GM19395 (cell line): ENCODE results near the gene HINT3.
"Not testable (repeated sequence)": the region's sequence is repeated elsewhere in the genome, so short reads cannot be mapped to it uniquely, and the experiment has no call there.

Source experiments
- ATAC-seq: cut with Tn5 transposase; IDR thresholded peaks from one replicate; pipeline ENCODE4 v1.9.1; 2021; ENCODE audit warnings: mild to moderate bottlenecking, moderate library complexity; ENCODE audit not compliant: unreplicated experiment

Gene HINT3

GRCh38 chr6:125939026-125939425, 17.5 kb upstream of the HINT3 start:
- no peak for ATAC-seq

- ATAC-seq, result no peak
Observed at GRCh38 chr6:125939791-125940190, 16.8 kb upstream of the HINT3 start.

- no peak for ATAC-seq
Observed at GRCh38 chr6:125940247-125941041, 16.1 kb upstream of the HINT3 start.

GRCh38 chr6:125942672-125943527, 13.7 kb upstream of the HINT3 start:
- no peak for ATAC-seq

- ATAC-seq, result no peak
Observed at GRCh38 chr6:125943528-125944433, 12.8 kb upstream of the HINT3 start.

GRCh38 chr6:125944434-125944816, 12.1 kb upstream of the HINT3 start:
- ATAC-seq, result no peak

- ATAC-seq, result no peak
Observed at GRCh38 chr6:125944896-125945295, 11.7 kb upstream of the HINT3 start.

GRCh38 chr6:125945378-125946141, 11.0 kb upstream of the HINT3 start:
- ATAC-seq, result no peak

GRCh38 chr6:125947615-125948014, 9.0 kb upstream of the HINT3 start:
- ATAC-seq, result no peak

- ATAC-seq, result no peak
Observed at GRCh38 chr6:125948455-125948854, 8.1 kb upstream of the HINT3 start.

- no peak for ATAC-seq
Observed at GRCh38 chr6:125949069-125949468, 7.5 kb upstream of the HINT3 start.

- ATAC-seq, result no peak
Observed at GRCh38 chr6:125950293-125950692, 6.3 kb upstream of the HINT3 start.

GRCh38 chr6:125950716-125951115, 5.9 kb upstream of the HINT3 start:
- not testable (repeated sequence) for ATAC-seq

GRCh38 chr6:125951323-125951722, 5.2 kb upstream of the HINT3 start:
- ATAC-seq, result no peak

GRCh38 chr6:125952764-125953501, 3.6 kb upstream of the HINT3 start:
- ATAC-seq, result no peak

GRCh38 chr6:125953502-125953875, 3.1 kb upstream of the HINT3 start:
- ATAC-seq, result no peak

GRCh38 chr6:125954735-125955339, 1.7 kb upstream of the HINT3 start:
- no peak for ATAC-seq

- ATAC-seq, result no peak
Observed at GRCh38 chr6:125955973-125956372, 597 bp upstream of the HINT3 start.

- no peak for ATAC-seq
Observed at GRCh38 chr6:125957391-125957693, 772 bp downstream of the HINT3 start.
